ENCODE measurements around the gene DNMT3A.

Gene DNMT3A

DNA sequence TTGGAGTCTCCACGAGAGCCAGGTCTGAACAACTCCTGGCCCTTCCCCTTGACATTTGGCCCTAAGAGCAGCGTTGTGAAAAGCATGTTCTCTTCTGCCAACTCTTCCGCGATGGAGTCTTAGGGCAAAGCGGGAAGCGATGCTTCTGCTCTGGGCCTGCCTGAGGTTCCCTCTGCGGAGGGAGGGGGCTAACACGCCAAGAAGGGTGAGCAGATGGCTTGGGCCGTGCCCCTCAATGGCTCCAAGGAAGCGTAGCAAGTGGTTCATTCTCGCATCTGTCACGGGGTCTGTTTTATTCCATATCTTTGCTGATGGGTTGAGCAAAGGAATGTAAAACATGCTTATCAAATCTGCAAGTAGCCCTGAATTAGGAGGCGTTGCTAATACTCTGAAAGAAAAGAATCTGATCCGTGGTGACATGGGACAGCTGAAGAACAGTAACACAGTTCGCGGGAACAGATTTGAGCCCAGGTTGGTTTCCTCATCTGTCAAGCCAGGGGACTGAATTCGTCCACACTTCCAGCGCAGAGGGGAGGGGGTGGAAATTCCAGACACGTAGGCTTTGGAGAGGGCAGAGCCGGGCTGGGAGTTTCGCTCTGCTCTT, 38.0 kb downstream of the DNMT3A start:
- DNase-seq = no peak

DNA sequence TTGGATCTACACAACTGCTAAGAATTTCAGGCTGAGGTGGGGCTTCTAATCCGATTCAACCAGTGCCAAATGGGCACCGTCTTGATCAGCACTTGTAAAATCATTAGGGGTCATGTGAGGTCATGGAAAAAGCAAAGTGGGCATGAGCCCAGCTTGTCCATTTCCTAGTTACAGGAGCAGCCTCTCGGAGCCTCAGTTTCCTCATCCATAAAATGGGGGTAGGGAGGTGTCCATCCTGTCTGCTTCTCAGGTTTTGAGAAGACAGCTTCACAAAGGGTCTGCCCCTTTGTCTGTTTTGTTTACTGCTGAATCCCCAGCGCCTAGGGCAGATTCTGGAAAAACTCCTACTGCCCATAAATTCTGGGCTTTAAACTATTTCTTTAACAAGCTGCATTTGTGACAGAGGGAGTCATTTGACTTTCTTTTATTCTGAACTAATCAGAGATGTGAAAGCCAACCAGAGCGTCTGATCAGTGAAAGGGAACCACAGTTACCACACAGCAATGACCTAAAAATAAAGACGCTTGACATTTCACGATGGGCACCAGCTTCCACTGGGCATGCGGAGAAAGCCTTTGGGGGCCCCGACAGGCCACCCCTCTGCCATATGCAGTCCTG, 38.9 kb downstream of the DNMT3A start:
- no peak for DNase-seq

DNA sequence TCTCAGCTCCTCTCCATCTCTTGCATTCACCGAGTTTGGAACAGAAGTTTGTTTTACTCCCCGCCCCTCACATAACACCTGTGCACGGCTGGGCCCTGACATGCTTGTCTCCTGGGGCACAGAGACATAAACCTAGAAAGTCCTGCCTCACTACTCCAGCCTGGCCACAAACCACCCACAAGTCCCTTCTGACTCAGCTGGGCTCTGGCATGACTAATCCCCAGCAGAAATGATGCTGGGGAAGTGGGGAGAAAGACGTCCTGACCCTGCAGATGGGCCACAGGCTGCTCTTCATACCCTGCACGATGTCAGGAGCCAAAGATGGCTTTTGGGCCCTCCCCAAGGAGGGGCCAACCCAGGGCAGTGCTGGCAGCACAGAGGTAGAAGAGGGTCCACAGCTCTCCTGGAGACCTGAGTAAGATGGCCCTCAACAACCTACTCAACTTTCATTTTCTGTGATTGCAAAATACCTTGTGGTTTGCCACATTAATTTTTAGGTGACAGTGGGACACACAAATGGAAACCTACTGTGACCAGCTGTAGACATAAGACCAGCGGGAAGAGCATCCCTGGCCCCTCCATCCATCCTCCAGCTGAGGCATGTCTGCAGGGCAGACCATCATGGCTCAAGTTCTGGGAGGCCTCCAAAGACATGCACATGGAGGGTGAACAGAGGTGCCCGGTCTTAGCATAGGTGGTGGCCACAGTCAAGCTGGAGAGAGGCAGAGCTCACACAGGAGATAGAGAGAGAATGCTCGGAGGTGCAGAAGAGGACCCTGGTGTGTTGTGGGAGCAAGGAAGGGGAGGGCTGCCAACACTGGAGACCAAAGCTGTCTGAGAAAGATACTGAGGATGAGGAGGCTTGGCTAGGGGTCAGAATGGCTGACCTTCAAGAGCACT, 40.0 kb downstream of the DNMT3A start:
- DNase-seq = peak; percentile 79

- no peak for DNase-seq
These were observed 41.7 kb downstream of the DNMT3A start for GRCh38 chr2:25300001-25300400.

DNA sequence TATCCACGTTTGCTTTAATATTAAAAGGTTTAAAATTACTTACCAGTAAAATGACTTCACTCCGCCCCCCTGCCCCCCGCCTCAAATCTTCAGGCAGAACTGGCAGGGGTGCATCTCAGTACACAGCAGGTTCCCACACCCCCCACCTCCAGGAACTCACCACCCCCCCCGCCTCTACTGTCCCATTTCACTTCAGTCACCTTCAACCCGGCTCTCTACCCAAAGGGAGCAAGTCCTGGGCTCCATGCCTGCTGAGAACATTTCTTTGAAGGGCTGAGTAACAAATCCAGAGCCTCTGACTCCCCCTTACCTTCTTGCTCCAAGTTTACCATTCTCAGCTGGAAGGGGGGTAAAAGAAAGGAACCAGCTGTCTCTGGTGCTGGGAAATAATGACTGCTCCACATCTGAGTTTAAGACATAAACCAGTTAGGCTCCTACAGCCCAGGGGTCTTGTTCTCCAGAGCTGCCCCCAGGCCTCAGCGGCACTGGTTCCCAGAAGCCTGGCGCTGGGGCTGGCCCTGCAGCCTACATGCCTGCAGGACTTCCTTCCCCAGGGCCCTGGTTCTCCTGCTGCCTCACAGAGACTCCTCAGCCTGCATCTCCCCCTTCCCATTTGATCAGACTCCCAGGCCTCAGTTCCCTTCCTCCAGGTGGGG, 42.8 kb downstream of the DNMT3A start:
- no peak for DNase-seq

- DNase-seq = peak; percentile 40
These were observed 44.0 kb downstream of the DNMT3A start for GRCh38 chr2:25297738-25298137.

DNA sequence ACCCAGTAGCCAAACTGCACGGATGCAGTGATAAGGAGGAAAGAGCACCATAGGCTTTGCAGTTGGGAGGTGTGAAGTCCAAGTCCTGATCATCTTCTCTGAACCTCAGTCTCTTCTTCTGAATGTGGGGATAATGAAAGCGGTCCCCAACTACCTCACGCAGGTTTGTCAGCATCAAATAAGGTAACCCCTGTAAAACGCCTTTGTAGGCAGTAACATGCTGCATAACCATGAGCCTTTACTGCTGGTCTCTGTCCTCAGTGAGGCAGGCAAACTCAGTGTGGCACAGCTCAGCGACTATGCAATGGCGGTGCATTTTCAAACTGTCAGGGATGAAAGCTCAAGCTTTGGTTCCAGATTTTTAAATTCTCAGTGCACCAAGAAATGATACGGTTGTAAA, 46.1 kb downstream of the DNMT3A start:
- peak; percentile 16 for DNase-seq

DNA sequence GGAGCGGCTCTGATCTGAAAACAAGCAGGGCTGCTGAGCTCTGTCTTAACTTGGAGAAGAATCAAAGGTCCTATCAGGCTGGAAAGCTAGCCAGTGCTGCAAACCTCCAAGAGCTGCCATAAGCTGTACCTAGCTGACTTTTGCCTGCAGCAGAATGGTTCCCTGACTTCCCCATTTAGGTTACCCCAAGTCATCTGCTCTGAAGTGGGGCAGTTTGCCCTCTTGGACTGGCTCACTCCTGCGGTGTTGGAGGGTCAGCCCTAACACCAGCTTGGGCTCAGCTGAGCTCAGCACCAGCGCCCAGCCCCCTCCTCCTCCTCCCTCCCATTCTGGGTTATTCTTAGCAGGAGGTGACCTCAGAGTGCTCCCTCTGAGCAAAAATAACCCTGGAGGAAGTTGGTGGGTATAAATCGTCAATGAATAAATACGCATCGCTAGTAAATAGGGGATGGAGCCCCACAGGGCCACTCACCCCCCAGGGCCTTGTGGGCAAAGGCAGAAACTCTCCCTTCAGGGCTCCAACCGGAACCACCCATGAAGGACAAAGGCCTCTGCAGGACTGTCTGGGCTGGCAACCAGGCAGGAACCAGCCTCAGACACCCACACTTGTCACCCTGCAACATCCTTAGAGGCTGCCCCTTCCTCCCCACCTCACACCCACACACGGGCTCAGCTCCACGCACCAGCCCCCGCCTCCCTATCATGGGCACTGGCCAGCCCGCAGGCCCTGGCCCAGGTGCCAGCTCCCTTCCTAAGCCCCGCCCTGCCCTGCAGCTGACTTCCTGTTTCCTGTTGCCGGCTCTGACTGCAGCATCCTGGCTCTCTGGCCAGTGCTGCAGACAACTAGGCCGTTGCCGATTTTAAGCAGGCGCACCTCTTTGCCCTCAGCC, 46.9 kb downstream of the DNMT3A start:
- peak; percentile 85 for DNase-seq

DNA sequence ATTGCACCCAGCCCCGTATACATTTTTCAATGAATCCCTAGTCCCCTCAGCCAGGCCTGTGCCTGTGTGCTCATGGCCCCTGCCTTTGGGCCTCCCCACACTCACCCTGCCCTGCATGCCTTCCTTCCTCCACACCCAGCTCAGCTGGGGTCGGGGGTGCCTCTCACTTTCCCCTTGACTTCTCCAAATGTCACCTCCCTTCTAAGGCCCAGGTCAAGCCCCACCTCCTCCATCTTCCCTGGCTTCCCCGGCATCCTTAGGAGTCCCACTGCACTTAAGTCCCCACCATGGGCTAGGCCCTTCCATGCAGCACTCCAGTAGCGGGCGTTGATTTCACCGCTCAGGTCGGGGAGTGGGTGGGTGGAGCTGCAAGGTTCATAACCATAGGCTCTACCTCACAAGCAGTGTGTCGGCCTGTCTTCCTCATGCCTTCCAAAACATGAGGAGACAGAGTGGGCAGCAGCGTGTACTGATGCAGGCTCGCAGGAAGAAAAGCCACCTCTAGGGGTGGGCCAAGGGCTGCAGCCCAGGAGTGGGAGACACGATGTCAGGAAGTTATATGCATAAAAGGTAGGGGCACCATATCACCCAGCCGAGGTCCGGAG, 47.7 kb downstream of the DNMT3A start:
- peak; percentile 57 for DNase-seq

GRCh38 chr2:25293145-25293544, 48.6 kb downstream of the DNMT3A start:
- no peak for DNase-seq

DNA sequence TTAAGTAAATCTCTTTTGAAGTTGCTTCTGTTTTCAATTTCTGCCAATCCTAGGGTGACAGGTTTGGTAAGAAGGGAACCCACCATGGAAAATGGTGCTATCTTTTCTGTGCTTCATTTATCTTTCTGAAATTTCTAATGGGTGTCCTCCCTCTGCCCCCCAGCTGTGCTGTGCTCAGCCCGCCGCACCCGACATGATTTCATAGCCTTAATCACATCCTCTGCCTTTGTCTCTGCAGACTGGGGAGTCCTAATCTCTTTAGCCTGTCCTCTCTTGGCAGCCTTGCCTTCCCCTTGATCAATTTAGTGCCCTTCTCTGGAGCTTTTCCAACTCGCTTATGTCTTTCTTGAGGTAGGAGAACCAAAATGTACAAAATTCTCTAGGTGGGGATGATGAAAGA, 49.3 kb downstream of the DNMT3A start:
- no peak for DNase-seq

- DNase-seq = no peak
These were observed 50.8 kb downstream of the DNMT3A start for GRCh38 chr2:25290811-25291495.

DNA sequence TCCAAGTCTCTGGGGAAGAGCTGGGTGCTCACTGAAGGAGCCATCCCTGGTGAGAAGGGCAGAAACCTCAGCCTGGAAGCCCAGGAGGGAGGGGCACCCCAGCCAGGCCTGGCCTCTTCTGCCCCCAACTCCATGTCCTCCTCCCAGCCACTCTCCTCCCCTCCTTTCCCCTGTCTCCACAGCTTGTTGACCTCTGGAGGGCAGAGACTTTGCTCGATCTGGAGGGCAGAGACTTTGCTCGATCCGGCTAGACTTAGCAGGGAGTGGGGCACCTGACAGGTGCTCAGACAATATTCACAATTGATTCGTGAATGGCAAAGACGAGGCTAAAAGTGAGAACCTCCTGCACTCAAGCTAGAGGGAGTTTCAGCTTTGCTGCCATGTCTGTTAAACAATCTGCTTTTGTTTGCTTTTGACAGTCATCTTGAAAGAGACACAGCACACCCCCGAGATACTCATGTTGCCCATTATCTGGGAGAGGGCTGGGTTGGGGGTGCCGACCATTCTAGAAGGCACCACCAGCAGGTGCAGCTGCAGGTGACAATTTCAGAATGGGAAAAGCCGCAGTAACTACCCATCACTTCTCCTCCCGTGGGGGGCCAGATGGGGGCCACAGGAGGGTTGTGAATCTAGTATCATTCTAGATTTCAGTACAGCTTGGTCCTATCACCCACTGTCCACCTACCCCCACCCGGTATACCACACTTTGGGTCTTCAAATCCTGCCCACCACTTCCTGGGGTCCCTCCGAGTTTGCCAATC, 54.8 kb downstream of the DNMT3A start:
- no peak for DNase-seq

GRCh38 chr2:25286025-25286400, 55.7 kb downstream of the DNMT3A start:
- DNase-seq = peak; percentile 83

- DNase-seq = no peak
These were observed 56.3 kb downstream of the DNMT3A start for GRCh38 chr2:25285265-25286024.

DNA sequence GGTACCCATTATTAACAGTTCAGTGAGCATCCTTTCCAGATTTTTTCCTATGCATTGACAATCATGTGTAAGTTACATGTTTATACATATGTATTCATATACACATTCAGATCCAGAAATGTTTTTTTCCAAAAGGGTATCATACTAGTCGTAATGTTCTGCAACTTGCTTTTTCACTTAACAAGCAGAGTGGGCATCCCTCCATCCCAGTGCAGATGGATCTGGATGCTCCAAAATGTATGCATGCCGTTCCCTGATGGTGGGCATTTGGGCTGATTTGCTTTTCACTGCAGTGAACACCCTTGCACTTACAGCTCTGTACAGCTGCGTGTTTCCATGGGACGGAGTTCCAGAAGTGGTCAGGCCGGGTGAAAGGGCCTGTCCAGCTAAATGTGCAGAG, 57.0 kb downstream of the DNMT3A start:
- DNase-seq = no peak

GRCh38 chr2:25283921-25284320, 57.8 kb downstream of the DNMT3A start:
- no peak for DNase-seq

- DNase-seq = no peak
These were observed 59.8 kb downstream of the DNMT3A start for GRCh38 chr2:25281941-25282340.

DNA sequence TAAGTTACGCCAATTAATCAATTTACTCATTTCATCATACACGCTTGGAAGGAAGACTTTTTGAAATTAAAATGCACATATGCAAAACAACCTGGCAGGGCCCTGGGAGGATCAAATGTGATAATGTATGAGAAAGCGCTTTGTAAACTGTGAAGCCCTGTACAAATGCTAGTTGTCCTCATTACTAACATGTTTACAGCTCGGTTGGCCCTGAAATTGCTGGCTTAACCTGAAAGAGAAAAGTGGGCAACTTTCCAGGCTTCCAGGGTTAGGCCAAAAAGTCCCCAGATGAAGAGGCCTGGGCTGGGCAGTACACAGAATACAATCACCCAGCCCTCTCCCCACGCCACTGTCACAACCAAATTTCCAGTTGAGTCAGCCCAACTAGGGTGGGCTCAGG, 60.2 kb downstream of the DNMT3A start:
- DNase-seq = no peak

Measured in CD4-positive, alpha-beta T cell treated with Interleukin-17A for 4 hours (primary cell).